Activated CD4-positive, alpha-beta T cell treated with anti-CD3 and anti-CD28 coated beads, Interleukin-2, Interleukin-6, amounts not matched to agents 100 ng/mL and 50 ng/mL, durations not matched to agents 16 hours and 8 hours (primary cell): ENCODE results near the gene ZC2HC1C.

Source experiments
- DNase-seq: peaks from one replicate; pipeline ENCODE4 v3.0.0-alpha.2; 2020

The ZC2HC1C gene, protein sequence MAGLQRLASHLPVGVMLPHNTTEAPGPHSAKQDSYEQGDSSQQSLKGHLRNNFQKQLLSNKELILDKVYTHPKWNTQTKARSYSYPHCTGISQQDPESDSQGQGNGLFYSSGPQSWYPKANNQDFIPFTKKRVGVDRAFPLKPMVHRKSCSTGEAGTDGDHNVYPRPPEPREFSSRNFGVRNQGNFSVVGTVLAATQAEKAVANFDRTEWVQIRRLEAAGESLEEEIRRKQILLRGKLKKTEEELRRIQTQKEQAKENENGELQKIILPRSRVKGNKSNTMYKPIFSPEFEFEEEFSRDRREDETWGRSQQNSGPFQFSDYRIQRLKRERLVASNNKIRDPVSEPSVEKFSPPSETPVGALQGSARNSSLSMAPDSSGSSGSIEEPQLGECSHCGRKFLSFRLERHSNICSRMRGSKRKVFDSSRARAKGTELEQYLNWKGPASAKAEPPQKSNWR

DNA sequence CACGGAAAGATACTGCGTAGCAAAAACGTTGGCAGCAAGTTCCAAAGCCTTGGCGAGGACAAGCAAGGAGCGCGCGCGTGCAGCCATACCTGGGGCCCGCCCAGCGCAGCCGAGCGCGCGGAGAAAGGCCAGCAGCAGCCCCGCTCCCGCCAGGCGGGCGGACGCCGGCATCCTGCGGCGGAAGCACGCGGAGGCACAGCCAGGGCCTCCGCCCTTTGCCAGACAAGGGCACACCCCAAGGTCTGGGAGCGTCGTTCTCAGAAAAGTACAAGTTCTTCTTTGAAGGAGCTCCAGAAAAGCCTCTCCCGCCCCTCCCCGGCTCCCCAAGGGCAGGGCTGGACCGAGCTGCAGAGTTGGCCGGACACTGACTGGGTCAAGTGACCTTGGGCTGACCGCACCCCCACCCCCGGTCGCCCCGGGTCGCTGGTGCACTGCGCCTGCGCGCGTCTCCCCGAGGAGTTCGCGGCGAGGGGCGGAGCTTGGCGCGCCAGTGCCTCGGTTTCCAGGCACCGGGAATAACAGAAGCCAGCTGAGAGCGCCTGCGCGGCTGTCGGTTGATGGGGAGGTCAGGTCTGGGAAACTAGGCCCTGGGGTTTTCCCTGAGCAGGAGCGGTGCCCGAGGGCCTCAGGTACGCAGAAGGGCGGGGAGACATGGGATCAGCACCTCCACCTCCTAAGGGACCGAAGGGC lies at the start of gene ZC2HC1C:
Gene ZC2HC1C (plus strand): TSS at position 521 of the 690 bp plus-strand sequence. CDS start 933 bp downstream, outside the sequence.
- peak; percentile 87 for DNase-seq

DNA sequence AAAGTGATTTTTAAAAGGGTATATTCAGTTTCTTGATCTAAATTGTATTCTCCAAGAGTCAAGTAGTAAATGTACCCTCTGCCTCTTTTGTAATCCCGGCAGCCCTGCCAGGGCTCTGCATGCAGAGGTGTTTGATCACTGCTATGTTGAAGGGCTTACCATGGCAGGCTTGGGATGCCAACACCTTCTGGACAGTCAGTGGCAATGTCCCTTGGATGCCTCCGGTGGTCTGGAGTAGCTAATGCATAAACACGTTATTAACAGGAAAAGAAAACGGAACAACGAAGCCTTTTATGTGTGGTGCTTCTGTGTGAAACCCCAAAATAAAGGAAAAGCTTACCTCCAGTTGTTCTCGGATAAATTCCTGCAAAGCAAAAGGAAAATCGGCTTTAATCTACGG lies 46.8 kb upstream of the ZC2HC1C start:
- no peak for DNase-seq

DNA sequence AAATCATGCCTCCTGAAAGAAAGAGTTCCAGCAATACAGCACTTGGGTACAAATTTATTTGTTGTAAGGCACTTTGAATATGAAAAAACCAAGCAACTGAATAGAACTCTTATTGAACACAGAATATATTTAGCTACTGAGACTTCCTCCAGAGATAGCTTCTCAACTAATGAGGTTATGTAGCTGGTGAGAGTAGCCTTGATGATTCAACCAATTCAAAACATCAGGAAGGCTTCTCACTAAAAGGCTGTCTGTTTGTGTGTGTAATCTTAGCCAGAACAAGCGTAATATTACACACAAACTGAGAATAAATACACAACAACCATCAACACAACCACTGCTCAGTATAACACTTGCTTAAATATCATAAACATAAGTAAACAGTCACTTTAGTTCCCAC lies 46.3 kb upstream of the ZC2HC1C start:
- DNase-seq = no peak

DNA sequence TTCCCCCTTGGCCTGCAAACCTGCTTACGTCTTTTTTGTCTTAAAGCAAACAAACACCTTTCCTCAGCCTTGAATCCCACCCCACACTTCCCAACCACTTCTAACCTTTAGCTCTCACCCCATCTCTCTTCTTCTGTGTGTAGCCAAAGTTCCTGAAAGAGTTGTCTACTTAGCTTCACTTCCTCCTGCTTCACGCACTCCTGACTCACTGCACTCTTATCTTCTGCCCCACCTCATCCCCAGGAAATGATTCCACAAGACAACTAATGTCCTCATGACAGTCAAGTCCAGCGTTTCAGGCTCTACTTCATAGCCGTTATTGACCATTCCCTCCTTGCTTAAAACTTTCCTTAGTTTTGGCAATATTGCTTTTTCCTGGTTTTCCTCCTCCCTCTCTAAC lies 44.4 kb upstream of the ZC2HC1C start:
- no peak for DNase-seq

DNA sequence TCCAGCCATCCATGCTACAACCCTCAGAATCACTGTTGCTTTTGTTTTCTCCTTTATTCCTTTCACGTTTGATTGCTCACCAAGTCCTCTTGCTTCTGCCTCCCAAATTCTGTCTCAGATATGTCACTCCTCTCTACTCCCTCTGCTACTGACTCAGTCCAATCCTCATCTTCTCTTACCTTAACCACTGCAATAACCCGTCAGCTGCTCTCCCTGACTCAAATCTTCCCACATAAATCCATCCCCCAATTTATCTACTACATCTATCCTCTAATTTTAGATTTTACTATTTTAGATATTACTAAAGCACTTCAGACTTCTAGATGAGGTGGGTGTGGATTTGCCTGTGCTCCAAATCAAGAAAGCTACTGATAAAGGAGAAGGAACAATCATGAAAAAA lies 43.6 kb upstream of the ZC2HC1C start:
- no peak for DNase-seq

DNA sequence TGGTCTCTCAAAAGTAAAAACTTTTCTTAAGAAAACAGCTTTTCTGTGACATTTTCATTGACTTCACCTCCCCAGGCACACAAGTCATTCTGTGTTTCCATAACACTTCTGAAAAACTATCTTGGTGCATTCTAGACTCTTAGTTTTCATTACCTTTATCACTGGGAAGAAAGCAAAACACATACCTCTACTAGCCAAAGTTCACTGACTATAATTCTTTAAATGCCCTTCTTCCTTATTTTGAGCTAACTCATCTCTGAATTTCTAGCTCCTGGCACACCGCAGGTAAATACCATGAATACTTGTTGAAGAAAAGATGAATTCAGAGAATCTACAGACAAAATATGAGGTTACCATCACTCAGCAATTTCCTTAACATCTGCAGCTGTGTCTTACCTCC lies 39.3 kb upstream of the ZC2HC1C start:
- no peak for DNase-seq

DNA sequence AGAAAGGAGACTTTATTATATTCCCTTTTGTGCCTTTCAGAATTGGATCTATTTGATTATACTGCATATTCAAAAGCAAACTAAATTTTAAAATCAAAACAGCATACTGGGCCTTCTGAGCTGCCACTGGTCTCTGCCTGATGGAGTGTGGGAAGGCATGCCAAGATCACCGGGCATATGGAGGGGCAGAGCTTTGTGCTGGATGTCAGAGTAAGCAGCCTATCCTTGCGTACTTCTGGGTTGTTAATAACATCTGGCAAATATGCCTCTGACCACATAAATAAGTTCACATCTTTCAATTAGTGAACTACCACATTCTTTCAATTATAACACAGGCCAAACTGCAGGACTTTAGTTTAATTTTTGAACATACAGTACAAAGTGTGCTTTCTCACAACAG lies 36.5 kb upstream of the ZC2HC1C start:
- DNase-seq = no peak

DNA sequence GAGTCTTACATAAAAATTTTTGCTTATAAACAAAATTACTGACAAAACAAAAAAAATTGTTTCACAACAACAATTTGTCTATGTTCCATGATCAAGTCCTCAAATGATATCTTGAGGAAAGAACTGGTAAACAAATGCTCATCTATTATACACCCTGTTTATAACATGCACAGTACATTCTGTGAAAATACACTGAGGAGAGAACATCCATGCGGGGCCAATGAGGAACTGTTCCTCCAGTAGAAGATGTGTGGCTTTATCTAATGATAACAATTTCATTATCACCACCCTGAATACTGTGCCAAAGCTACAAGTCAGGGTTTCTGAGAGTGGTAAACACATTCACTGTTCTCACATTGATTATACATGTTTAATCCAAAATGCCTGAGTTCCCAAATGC lies 28.9 kb upstream of the ZC2HC1C start:
- no peak for DNase-seq

DNA sequence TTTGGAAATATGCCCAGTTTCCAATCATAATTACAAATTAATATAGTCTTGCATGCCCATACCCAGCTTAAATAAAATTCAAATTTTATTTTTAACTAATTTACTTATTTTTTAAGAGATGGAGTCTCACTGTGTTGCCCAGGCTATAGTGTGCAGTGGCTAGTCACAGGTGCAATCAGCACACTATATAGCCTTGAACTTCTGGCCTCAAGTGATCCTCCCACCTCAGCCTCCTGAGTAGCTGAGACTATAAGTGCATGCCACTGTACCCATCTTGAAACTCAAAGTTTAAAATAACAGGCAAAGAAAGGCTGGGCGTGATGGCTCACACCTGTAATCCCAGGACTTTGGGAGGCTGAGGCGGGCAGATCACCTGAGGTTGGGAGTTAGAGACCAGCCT lies 28.5 kb upstream of the ZC2HC1C start:
- no peak for DNase-seq

DNA sequence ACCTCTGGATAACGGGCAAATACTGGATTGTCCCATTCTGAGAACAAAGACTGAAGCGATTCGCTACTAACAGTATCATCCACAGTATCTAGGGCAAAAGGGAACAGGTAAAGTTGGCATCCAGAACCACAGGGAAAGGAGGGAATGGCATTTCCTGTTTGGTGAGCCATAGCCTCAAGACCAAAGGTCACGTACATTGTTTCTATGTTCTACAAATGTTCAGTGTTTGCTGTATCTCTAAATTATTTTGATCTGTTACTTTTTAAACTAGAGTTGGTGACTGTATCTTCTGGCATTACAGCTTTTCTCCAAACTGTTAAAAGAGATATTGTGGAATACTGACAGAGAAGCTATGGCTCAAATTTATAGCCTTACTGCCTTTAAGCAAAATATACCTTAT lies 27.8 kb upstream of the ZC2HC1C start:
- DNase-seq = no peak

DNA sequence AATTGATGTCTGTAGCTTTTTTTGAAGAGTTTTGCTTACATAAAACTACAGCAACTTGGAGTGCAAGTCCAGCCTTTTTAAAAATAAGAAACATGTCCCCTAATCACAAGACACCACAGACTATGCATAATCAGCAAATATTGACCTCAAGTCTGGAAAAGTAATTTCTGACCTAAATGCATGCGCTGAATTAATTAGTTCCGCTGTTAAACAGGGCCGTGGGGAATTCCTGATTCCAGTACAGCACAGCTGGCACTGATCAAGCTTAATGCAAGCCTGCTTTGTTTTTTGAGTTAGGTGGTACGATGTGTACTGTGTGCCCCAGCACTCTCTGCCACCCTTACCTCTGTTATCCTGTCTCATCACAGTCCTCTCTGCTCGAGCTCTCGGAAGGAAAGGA lies 27.4 kb upstream of the ZC2HC1C start:
- DNase-seq = no peak

DNA sequence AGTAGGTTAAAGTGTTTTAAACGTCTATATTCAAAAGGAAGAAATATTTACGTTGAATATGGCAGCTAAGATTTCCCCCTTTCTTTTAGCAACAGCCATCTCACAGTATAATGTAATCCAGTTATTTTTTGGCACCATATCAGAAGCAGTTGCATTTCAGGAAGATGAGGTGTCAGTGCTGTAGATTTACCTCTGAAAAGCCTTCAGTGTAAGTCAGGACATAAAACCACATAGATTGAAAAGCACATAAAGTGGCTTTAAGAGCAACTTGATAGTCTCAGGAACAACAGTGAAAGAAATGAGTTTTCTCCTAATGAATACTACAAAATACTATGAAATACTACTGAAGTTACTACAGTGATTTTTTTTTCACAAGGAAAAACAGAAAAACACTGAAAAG lies 25.1 kb upstream of the ZC2HC1C start:
- no peak for DNase-seq

DNA sequence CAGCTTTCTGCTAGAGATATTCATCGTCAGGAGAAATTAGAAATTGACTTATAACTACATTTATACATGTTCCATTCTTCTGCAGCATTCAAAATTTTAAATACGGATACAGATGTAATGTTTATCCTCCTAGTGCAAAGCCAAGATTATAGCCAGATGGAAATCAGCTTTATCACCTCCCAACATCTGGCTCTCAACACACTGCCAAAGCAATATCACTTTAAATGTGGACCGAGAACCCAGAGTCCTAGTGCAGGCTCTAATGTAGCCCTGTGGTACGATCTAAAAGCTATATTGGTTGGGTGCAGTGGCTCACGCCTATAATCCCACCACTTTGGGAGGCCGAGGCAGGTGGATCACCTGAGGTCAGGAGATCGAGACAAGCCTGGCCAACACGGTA lies 24.7 kb upstream of the ZC2HC1C start:
- no peak for DNase-seq

DNA sequence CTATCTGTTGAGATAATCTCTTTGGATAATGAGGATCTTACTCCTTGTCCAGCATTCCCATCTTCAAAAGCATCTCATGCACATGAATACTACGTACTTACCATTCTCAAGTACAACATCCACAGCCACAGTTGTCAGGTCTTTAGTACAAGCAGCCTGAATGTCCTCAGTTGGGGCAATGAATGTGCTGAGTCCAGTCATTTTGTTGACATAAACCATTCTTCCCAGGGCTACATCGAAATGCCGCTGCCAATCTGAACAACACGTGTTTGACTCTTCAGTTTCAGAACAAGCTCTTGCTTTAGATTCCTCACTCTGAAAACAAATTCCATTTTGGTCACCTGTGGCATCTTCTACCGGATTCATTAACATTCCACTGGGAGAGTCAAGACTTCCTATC lies 23.2 kb upstream of the ZC2HC1C start:
- no peak for DNase-seq

DNA sequence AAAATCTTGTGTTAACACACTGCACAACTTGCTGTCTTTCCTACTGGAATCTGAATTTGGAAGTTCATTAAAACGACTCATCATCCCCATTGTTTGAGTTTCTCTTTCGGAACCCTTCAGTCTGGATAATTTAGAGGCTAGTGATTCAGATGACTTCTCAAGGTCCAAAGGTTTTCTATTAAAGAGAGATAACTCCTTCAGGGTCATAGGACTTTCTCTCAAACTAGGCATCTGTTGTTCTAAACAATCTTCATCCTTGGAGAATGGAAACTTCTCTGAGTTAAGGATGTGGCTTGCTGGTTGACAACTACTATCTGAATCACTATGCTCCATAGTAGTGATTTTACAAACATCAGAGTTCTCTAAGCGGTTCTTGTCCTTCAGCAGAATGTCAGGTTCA lies 22.5 kb upstream of the ZC2HC1C start:
- peak; percentile 36 for DNase-seq

DNA sequence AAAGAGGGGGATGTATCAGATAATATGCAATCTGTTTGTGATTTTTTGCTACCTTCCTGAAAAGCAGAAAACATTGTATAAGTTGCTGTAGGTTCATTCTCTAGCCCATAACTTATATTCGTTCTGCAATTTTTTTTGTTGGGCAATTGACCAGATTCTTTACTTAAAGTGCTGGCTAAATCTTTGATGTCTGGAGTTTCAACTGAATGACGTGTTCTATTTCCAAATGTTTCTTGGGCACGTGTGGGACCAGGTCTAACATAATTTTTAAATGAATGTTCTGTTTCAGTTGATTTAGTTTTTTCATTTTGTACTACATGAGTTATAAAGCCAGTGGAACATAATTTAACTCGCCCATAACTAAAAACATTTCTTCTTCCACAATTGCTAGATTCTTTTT lies 21.9 kb upstream of the ZC2HC1C start:
- DNase-seq = no peak

DNA sequence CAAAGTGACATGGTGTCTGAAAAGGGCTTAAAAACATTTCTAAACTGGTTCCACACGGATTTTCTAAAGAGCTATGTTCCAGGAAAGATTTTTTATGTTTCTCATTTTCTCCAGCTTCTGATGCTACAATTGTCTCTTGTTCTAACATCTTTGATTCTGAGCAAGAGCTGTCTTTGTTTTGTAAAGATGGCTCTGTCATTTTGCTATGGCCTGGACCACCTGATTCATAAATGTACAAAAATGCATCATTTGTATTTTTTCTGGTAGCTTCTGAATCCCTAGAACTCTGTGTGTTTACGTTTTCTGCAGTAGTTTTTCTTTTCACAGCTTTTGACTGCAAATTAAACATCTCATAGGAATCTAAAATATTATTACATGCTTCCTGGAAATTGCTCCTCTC lies 21.3 kb upstream of the ZC2HC1C start:
- DNase-seq = no peak

DNA sequence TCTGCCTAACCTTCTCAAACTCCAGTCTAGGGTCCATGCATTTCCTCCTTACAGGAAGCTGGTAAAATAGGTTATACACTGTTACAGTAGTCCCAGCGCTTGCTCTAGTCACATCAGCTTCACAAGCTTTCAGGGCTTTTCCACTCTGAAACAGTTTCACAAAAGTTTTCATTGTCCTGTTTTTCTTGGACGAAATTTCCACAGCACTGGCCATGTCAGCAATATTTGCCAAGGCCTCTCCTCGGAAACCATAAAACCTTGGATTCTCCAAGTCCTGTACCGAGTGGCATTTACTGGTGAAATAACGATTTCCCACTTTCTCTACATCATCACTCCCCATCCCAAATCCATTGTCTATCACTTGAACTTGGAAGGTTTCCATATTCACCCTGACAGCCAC lies 20.3 kb upstream of the ZC2HC1C start:
- DNase-seq = no peak

DNA sequence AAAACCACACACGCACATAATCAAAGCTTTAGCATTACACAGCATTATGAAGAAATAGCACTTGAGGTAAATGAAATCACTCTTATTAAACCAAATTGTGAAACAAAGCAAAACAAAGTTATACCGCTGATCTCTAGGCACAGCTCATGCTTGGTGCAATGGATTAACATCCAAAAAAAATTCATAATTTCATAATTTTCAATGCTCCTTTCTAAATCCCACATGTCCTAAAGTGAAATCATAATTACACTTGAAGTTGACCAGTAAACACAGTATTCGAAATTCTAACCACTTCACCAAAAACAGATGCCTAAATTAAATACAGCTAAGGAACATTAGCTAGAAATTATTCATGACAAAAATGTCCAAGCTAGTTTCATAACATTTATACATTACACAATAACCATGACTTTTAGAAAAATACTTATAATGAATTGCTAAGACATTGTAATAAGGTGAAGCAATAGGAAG lies 19.7 kb upstream of the ZC2HC1C start:
- DNase-seq = no peak

DNA sequence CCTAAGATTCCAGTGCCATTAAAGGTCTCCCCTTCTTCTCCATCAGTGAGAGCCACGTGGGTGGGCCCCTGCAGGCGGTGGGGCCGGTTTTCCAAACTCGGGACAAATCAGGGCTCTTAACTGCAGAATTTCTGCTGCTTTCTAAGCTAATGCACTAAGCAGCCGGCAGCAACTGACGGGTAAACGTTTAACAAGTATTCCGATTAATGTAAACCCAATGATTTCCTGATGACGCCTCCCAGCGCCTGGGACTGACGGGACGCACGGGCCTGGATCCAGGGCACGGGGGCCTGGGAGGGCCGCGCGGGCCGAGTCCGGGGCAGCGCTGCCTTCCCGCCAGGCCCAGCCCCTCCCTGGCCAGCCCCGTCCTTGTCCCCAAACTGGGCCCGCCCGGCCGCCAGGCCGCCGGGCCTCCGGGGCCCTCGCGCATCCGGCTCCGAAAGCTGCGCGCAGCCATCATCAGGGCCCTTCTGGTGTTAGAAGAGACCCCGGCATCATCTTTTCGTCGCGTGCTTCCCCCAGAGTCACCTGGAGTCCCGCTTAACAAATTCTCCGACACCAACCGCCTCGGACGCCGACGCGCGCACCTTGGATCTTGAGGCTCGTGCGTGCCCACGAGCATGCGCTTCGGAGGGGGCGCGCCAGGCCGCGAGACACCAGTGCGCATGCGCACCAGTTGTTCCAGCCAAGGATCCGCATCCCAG lies 18.4 kb upstream of the ZC2HC1C start, which contains the start of gene MLH3:
Gene MLH3 (minus strand): TSS at position 616 of the 704 bp plus-strand sequence. CDS start 1,812 bp downstream, outside the sequence.
- peak; percentile 87 for DNase-seq

DNA sequence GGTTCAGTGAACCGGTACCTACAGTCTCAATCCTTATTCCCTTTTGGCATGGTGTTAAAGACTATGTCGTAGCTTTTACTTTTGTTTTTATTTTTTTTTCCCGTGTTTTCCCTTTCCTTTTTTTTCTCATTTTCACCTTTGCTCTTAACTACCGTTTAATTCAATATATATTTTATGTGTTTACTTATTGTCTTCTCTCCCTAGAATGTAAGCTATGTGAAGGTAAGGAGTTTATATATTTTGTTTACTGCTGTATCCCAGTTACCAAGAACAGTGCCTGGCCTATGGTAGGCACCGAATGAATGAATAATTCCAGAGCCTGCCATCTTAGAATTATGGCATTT lies 17.9 kb upstream of the ZC2HC1C start:
- no peak for DNase-seq

DNA sequence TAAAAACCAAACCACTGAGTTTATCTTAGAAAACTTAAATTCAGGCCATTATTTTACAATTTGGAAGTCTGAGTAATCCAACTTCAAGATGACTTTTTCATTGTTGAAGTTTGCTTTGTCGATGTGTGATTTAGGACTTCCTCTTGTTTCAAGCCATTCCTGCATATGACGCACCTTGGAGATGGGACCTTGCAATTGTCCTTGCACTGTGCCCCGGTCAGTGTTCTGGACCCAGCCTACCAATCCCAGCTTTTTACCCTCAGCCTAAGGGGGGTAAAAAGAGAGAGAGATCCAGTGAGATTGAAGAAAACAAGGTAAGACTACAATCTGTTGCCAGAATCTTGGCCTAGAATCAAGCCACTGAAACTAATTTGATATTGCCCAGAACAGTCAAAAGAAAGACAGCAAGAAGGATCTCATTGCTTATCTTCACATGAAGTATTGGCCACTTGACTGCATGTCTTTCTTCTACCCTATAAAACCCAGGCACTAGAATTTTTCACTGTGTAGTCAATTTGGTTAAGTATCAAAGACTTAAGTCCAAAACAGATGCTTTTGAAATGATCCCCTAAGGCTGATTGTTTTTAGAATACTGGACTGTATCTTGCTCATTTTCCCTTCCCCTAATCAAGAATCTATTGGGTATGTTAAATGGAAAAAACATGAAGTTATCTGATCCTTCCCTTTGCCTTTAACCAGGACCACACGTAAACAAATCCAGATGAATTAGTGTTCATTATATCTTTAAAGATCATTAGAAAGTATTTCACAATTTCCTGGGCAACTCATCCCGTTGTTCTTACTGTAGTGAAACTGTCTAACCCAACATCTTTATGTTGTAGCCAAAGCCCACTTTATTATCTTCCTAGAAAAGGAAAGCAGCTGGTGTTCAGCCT lies 15.8 kb upstream of the ZC2HC1C start:
- DNase-seq = no peak

DNA sequence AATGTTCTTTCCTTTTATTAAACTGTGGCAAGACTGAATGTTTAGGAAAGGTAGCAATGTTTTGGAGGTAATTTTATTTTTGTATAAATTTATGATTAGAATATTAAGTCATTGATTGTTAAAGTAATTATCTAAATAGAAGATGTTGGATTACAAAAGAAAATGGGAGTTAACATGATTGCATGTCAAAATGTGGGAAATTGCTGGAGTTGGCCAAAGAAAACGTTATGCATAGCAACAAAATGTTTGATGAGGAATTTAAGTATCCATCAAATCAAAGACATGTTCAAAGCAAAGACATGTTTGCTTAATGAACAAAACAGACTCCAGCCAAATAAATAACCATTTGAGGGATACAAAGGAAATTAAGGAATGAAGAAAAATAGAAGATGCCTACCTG lies 15.0 kb upstream of the ZC2HC1C start:
- no peak for DNase-seq
